Stimulated activated CD8-positive, alpha-beta memory T cell treated with anti-CD3 and anti-CD28 coated beads, Interleukin-15, amount 100 ng/mL, for 48 hours (primary cell): ENCODE results near the gene CHN1.

Experiments
- DNase-seq, 2 donors: peaks; one replicate each; pipeline ENCODE4 v3.0.0-alpha.2; 2020; ENCODE audit warnings: low read depth in 2 of 2

The CHN1 gene

GRCh38 chr2:174827371-174828369, 177.5 kb downstream of the CHN1 start:
- DNase-seq, result no peak

- no peak for DNase-seq
Measured at GRCh38 chr2:174826051-174826450, 179.1 kb downstream of the CHN1 start.

- no peak for DNase-seq
Measured at GRCh38 chr2:174824068-174824467, 181.1 kb downstream of the CHN1 start.

GRCh38 chr2:174821628-174822027, 183.6 kb downstream of the CHN1 start:
- no peak for DNase-seq

GRCh38 chr2:174820361-174820760, 184.8 kb downstream of the CHN1 start:
- DNase-seq, result no peak

DNA sequence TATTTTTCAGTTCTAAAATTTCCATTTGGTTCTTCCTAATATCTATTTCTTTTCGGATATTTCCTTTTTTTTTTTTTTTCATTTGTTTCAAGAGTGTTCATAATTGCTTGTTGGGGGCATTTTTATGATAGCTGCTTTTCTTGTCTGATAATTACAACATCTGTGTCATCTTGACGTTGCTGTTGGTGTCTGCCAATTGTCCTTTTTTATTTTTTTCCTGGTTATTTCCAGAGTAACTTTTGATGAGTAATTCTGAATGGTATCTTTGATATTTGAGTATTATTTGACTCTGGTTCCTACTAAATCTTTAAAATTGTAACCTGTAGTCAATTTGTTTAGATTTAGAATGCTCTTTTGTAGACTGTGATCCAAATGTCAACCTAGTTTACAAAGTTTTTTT, 189.7 kb downstream of the CHN1 start:
- DNase-seq, result no peak

- DNase-seq, result no peak
Measured at GRCh38 chr2:174812037-174812436, 193.1 kb downstream of the CHN1 start.

DNA sequence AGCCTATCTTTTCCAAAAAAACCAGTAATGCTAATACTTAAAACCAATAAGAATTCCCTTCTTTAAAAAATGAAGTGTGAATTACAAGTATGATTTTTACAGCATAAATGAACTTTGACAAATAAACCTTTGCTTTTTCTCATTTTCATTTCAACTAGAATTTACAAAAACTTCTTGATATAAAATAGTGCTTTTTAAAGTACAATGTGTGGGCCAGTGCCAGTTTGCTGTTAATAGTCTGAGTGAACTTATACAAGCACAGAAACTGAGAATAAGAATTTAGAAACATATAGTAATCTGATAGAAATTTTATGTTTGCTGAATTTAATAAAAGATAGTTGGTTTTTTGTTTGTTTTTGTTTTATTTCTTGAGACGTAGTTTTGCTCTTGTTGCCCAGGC, 197.2 kb downstream of the CHN1 start:
- DNase-seq, result no peak

GRCh38 chr2:174805803-174806202, 199.4 kb downstream of the CHN1 start:
- DNase-seq, result no peak

- no peak for DNase-seq
Measured at GRCh38 chr2:174802459-174802858, 202.7 kb downstream of the CHN1 start.

DNA sequence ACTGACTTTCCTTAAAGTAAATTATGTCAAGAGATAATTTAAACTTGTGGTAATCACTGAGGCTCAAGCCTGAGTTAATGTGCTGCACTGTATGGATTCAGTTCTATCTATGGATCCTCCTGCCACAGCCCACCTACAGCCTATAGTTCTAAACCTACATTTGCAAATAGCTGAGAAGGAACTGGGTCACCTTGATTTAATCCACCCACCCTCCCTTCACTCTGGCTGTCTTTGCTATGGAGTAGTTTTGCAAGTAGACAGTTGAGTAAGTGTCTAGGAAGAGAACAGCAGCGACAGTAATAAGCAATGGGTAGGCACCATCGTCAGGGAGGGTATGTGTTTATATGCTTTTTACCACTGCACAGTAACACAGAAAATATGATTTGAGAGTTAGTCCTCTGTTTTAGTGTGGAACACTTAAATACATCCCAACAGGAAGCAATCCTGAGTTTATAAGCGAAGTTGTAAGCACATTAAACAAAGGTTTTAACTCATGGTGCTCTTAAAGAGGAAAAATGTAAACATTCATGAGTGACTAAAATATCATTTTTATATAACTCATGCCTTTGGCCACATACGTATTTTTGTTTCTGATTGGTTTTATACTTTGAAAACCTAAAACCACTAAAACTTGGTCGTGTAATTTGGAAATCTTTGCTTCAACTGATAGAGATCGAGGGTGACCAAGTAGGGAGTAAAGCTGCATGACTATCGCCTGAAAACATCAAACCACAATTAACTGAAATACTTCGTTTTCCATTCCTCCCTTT, 204.6 kb downstream of the CHN1 start:
- DNase-seq, result no peak

DNA sequence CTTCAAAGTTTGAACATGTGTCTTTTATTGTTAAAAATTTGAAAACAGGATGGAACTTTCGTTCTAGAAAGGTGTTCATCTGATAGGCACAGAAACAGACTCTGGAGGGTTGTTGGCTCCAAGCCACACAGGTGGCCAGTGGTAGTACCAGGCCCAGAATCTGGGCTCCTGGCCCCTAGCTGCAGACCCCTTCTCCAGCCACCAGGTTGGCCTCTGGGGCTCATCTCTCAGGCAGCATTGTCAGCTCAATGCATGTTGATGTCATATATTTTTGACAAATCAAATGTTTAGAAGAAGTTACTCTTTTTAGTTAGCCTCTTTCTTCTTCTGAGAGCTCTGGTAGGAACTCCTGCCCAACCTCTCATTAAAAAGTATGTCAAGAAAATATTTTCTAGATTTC, 206.4 kb downstream of the CHN1 start:
- DNase-seq, result no peak

DNA sequence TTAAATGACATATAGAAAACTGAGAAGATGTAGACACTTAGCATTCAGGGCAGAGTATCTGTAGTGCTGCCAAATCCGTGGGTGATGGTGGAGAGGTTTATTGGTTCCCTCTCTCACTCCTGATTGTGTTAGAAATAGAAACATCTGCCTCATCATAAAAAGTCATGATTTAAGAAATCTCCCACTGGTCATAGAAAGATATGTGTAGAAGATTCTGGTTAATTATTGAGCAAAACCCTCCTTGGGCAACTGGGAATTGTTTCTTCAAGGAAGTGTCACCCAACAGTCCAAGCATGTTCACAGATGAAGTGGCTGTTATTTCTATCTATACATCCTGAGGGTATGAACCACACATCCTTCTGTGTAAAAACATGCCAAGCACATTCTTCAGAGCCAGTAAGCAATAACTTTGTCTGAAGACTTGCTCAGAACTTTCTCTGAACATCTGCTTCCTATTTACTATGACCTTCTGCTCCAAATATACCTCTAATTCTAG, 207.4 kb downstream of the CHN1 start:
- no peak for DNase-seq

- no peak for DNase-seq
Measured at GRCh38 chr2:174796319-174796771, 208.8 kb downstream of the CHN1 start.

GRCh38 chr2:174794851-174795374, 210.3 kb downstream of the CHN1 start:
- no peak for DNase-seq

GRCh38 chr2:174792309-174793025, 212.7 kb downstream of the CHN1 start:
- DNase-seq, result no peak

DNA sequence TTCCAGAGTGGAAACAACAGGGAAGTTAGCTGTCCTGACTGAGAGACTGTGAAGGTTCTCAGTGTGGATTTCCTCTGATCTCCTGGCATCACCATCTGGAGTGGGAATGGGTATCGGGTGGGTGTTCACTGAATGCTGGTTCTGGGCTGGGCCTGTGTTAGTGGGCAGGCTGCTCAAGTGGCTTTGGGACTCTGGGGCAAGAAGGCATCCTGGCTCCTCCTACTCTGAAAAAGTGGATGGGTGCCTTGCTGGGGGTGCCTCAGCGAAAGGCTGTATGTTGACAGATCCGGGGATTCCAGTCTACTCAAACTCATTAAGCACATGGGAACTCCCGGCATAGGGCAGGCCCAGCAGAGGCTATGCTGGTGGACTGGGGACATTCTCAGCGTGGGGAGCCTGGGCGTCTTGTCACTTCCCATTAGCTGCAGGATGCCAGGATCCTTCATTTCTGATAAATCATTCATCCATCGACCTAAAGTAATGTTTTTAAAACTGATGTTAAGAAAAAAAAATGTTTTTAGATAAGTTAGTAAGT, 213.4 kb downstream of the CHN1 start:
- DNase-seq, result no peak

GRCh38 chr2:174791020-174791419, 214.2 kb downstream of the CHN1 start:
- DNase-seq, result no peak

GRCh38 chr2:174789001-174789400, 216.2 kb downstream of the CHN1 start:
- DNase-seq, result no peak

DNA sequence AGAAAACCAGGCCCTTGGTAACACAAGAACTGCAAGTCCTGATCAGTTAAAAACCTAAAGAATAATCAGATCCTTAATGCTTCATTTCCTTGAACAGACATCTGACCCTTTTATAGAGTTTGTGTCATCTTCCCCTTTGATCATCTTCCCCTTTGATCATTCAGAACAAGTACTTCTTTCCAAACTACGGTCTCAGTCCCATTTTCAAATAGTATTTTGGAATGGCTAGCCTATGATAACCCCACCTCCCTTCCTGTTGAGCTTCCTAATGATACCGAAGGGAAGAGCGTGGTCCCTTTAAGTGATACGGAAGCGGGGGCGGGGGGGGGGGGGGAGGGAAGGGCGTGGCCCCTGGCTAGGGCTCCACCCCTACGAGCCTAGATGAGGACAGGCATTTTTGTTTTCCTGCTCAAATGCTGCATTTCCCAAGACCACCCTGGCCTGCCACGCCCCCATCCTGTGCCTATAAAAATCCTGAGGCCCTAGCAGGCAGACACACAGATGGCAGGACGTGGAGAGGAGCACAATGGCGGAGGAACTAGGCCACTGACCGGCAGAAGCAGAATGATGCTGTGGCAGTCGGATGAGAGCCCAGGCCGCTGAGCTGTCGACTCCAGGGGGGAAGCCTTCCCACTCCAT, 216.8 kb downstream of the CHN1 start:
- DNase-seq, result no peak
